ENCODE results near the gene SDR42E1.

DNA sequence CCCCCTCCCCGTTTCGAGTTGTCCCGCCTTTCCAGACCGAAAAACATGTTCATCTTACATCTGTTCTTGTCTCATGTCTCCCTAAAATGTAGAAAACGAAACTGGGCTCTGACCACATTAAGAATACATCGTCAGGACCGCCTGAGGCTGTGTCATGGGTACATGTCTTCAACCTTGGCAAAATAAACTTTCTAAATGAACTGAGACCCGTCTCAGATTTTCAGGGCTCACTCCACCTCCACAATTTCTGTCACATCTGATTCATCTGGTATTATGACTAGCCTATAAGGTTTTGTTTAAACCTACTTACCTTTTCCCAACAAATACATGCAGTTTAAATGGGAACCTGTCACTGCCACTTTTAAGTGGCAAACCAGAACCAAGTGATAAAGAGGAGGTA is 621 bp downstream of the SDR42E1 start:
- TF ChIP-seq CTCF (conservative IDR thresholded peaks at IDR 0.05) = no peak
- no peak for TF ChIP-seq ZFX (IDR thresholded peaks at IDR 0.05)
